Measurements from ENCODE around the gene RAB3B. TPM values are rescaled to one million over a fixed set of nuclear protein-coding genes. Genes with fewer than 3 reads are reported as not detected.

The RAB3B gene
- total RNA-seq, 1 donor from 2014 or later = not detected

Other genes with a start within 250 kb of the RAB3B start
- gene NRDC, start 112.0 kb downstream of the RAB3B start, total RNA-seq = 157 TPM
- gene KTI12, start 43.1 kb upstream of the RAB3B start, total RNA-seq = 3.2 TPM
- 18.5 TPM for gene TXNDC12, start 64.5 kb upstream of the RAB3B start, total RNA-seq
- gene BTF3L4, start 65.6 kb upstream of the RAB3B start, total RNA-seq = 30.8 TPM
- 19.3 TPM for gene ZFYVE9, start 151.4 kb upstream of the RAB3B start, total RNA-seq